Measurements from ENCODE around the gene PLEK2.

PLEK2 gene

GRCh38 chr14:67389275-67389674 is 22.7 kb downstream of the PLEK2 start:
- DNase-seq (ENCODE audit: low read depth, low spot score): no peak
- ChIA-PET CTCF (interaction anchor here (1.0 kb wide), 1 partner anchor 23 kb away, joined by 3 read pairs; the partner anchor contains the start of gene PLEK2), POLR2A (no interaction called here)

GRCh38 chr14:67387195-67387594 is 24.8 kb downstream of the PLEK2 start:
- no peak overlapping the region for H3K4me3 ChIP-seq (ENCODE audit: low read depth, low read length)
- ChIA-PET CTCF (interaction anchor here (1.2 to 5.9 kb wide), 2 partner anchors 15 to 27 kb away, joined by 4 to 58 read pairs; partner anchors contain the start of genes ATP6V1D and EIF2S1), POLR2A (no interaction called here)
- no peak for TF ChIP-seq CTCF (IDR thresholded peaks at IDR 0.05; ENCODE audit: insufficient read depth, low read length, missing control alignments)
- DNase-seq (ENCODE audit: low read depth, low spot score): no peak

More at GRCh38 chr14:67389275-67389674, 22.7 kb downstream of the PLEK2 start:
- H3K4me3 ChIP-seq (ENCODE audit: low read depth, low read length): no peak overlapping the region
- TF ChIP-seq CTCF (IDR thresholded peaks at IDR 0.05; ENCODE audit: insufficient read depth, low read length, missing control alignments): no peak

GRCh38 chr14:67385618-67386017 is 26.3 kb downstream of the PLEK2 start:
- POLR2A ChIA-PET: interaction anchor here (1.0 kb wide), 1 partner anchor 288 kb away, joined by 4 read pairs; the partner anchor contains the start of gene VTI1B
- no peak overlapping the region for H3K4me3 ChIP-seq (ENCODE audit: low read depth, low read length)
- TF ChIP-seq CTCF (IDR thresholded peaks at IDR 0.05; ENCODE audit: insufficient read depth, low read length, missing control alignments): no peak
- CTCF ChIA-PET: interaction anchor here (0.9 to 5.9 kb wide), 4 partner anchors 26 to 319 kb away, joined by 3 to 58 read pairs (median 4); partner anchors contain the start of genes ATP6V1D and EIF2S1
- DNase-seq (ENCODE audit: low read depth, low spot score): no peak

- DNase-seq (ENCODE audit: low read depth, low spot score): no peak
- TF ChIP-seq CTCF (IDR thresholded peaks at IDR 0.05; ENCODE audit: insufficient read depth, low read length, missing control alignments): no peak
- no peak overlapping the region for H3K4me3 ChIP-seq (ENCODE audit: low read depth, low read length)
- ChIA-PET CTCF (interaction anchor here (1.3 to 5.9 kb wide), 3 partner anchors 25 to 141 kb away, joined by 3 to 58 read pairs (median 5); partner anchors contain the start of genes ATP6V1D and EIF2S1), POLR2A (no interaction called here)
Observed at GRCh38 chr14:67385120-67385519, 26.8 kb downstream of the PLEK2 start.

GRCh38 chr14:67377916-67378315 is 34.0 kb downstream of the PLEK2 start:
- CTCF ChIA-PET: interaction anchor here (0.6 to 3.1 kb wide), 5 partner anchors 9 to 48 kb away, joined by 3 to 15 read pairs (median 4); partner anchors contain the start of genes ATP6V1D and EIF2S1

GRCh38 chr14:67373347-67373746 is 38.6 kb downstream of the PLEK2 start:
- CTCF ChIA-PET: no interaction called here
- no peak overlapping the region for H3K4me3 ChIP-seq (ENCODE audit: low read depth, low read length)
- DNase-seq (ENCODE audit: low read depth, low spot score): no peak
- POLR2A ChIA-PET: no interaction called here
- no peak for TF ChIP-seq CTCF (IDR thresholded peaks at IDR 0.05; ENCODE audit: insufficient read depth, low read length, missing control alignments)

More at GRCh38 chr14:67377916-67378315, 34.0 kb downstream of the PLEK2 start:
- POLR2A ChIA-PET: no interaction called here
- no peak for DNase-seq (ENCODE audit: low read depth, low spot score)
- no peak for TF ChIP-seq CTCF (IDR thresholded peaks at IDR 0.05; ENCODE audit: insufficient read depth, low read length, missing control alignments)
- H3K4me3 ChIP-seq (ENCODE audit: low read depth, low read length): no peak overlapping the region

Data from AG04449 (cell line).